Testis (tissue), 3 donors: Measurements from ENCODE around the gene DNAJB8. TPM values are rescaled to one million over a fixed set of nuclear protein-coding genes. Genes with fewer than 3 reads are reported as not detected.

ENCODE experiments used
- DNase-seq: peaks from one replicate; pipeline ENCODE4 v3.0.0-alpha.2; 2019
- H3K27ac ChIP-seq, 2 donors: fragments of 200-600 bp; sonication (generic); one replicate each; pipeline ENCODE4 v1.5.1; 2019
- H3K27me3 ChIP-seq: fragments of 200-600 bp; sonication (generic); one replicate; pipeline ENCODE4 v1.5.1; 2019
- H3K36me3 ChIP-seq: fragments of 200-600 bp; sonication (generic); one replicate; pipeline ENCODE4 v1.5.1; 2017; ENCODE audit warnings: low read depth; ENCODE audit errors: missing control alignments
- H3K4me1 ChIP-seq: fragments of 200-600 bp; sonication (generic); one replicate; pipeline ENCODE4 v1.5.1; 2019
- H3K4me3 ChIP-seq, 2 donors: fragments of 200-600 bp; sonication (generic); one replicate each; pipeline ENCODE4 v1.5.1; 2017 to 2019
- H3K9me3 ChIP-seq: fragments of 200-600 bp; sonication (generic); one replicate; pipeline ENCODE4 v1.5.1; 2017
- CTCF ChIP-seq, 3 experiments: fragments of 450-650 bp in 2 of 3; fragments of 200-600 bp in 1 of 3; sonication (generic) in 1 of 3; IDR thresholded peaks; one replicate each; pipeline ENCODE4 v1.5.1; 2016 to 2019; ENCODE audit warnings: antibody characterized with exemption in 3 of 3, mild to moderate bottlenecking in 2 of 3, moderate library complexity in 1 of 3
- POLR2A ChIP-seq: fragments of 450-650 bp; IDR thresholded peaks from one replicate; pipeline ENCODE4 v1.6.1; 2017; ENCODE audit warnings: antibody characterized with exemption, mild to moderate bottlenecking, moderate library complexity
- WGBS, 2 donors: methylation state at CpG; one replicate each; pipeline ENCODE4 v1.1.5; 2018; 5-methylcytosine and 5-hydroxymethylcytosine counted together
- intact Hi-C: fragments of 100-400 bp; cut with DNase I; formaldehyde crosslinking; loops from one replicate; pipeline ENCODE4 v1.15.1; 2023; ENCODE audit warnings: low total_unique reads
- polyA plus RNA-seq: library from polyadenylated mRNA; stranded (reverse); fragments of 350-450 nt; fragmentation: Illumina TruSeq; extraction: RNeasy Lipid Tissue Mini Kit (QIAGEN cat#74804); gene quantifications from one replicate; pipeline ENCODE4 v1.2.3, GENCODE V29; 2014; ENCODE audit warnings: low read depth, low replicate concordance; ENCODE audit not compliant: insufficient read depth
- total RNA-seq, 2 donors: library from RNA; depleted of rRNA; stranded (reverse); fragments of >200 nt; gene quantifications; one replicate each; pipeline ENCODE4 v1.2.3, GENCODE V29; 2016

DNAJB8 gene
- total and polyA plus RNA-seq, 3 donors from 2014 or later: 18.3 to 75.0 (median 46.0) TPM

- Histone ChIP-seq H3K4me3 (no peak overlapping the region), H3K36me3 (no peaks in the 10 kb centered on the region), H3K27me3 (no peaks in the 10 kb centered on the region), H3K27ac (no peak overlapping the region), H3K4me1 (peaks cover 5% of the 10 kb centered on the region), H3K9me3 (no peaks in the 10 kb centered on the region)
- no peak for DNase-seq
- TF ChIP-seq POLR2A (no peak), CTCF (IDR thresholded peaks at IDR 0.05) (no peak)
- intact Hi-C loops: no loop called here
- 53 to 75% methylated on average over 11 of the region's 11 CpGs for WGBS, 2 donors
Observed at GRCh38 chr3:128482175-128482574, 15.5 kb upstream of the DNAJB8 start.

- no peak overlapping the region for H3K27ac ChIP-seq
- intact Hi-C loops: no loop called here
- WGBS, 2 donors: 45 to 46% methylated on average over 6 to 19 of the region's 19 CpGs
- no peaks in the 10 kb centered on the region for H3K4me1 ChIP-seq
- H3K27me3 ChIP-seq: no peaks in the 10 kb centered on the region
- DNase-seq: no peak
- no peak for TF ChIP-seq CTCF (IDR thresholded peaks at IDR 0.05)
- no peak for TF ChIP-seq POLR2A
- no peak overlapping the region for H3K4me3 ChIP-seq
- H3K9me3 ChIP-seq: no peaks in the 10 kb centered on the region
- no peaks in the 10 kb centered on the region for H3K36me3 ChIP-seq
Observed at GRCh38 chr3:128481438-128481942, 14.8 kb upstream of the DNAJB8 start.

GRCh38 chr3:128480717-128481437 lies 14.2 kb upstream of the DNAJB8 start:
- 68 to 76% methylated on average over 21 to 23 of the region's 27 CpGs for WGBS, 2 donors
- no peak for DNase-seq
- intact Hi-C loops: no loop called here
- H3K36me3 ChIP-seq: no peaks in the 10 kb centered on the region
- no peaks in the 10 kb centered on the region for H3K27me3 ChIP-seq
- TF ChIP-seq POLR2A (no peak), CTCF (IDR thresholded peaks at IDR 0.05) (no peak)
- no peaks in the 10 kb centered on the region for H3K4me1 ChIP-seq
- no peak overlapping the region for H3K4me3 ChIP-seq
- no peaks in the 10 kb centered on the region for H3K9me3 ChIP-seq
- H3K27ac ChIP-seq: no peak overlapping the region

GRCh38 chr3:128480278-128480677 lies 13.6 kb upstream of the DNAJB8 start:
- TF ChIP-seq CTCF (IDR thresholded peaks at IDR 0.05): no peak
- TF ChIP-seq POLR2A: no peak
- intact Hi-C loops: no loop called here
- Histone ChIP-seq H3K4me1 (no peaks in the 10 kb centered on the region), H3K27me3 (no peaks in the 10 kb centered on the region), H3K4me3 (no peak overlapping the region), H3K36me3 (no peaks in the 10 kb centered on the region), H3K27ac (no peak overlapping the region), H3K9me3 (no peaks in the 10 kb centered on the region)
- no peak for DNase-seq
- 71 to 82% methylated on average over 11 of the region's 11 CpGs for WGBS, 2 donors
